Activated CD8-positive, alpha-beta T cell treated with anti-CD3 and anti-CD28 coated beads, Interleukin-2, amount 10 ng/mL, durations not matched to agents 7 days and 5 days (primary cell): ENCODE results near the gene ATP11A. TPM values are rescaled to one million over a fixed set of nuclear protein-coding genes. Genes with fewer than 3 reads are reported as not detected.

ENCODE experiments used
- ATAC-seq: fragments of 150-1000 bp; cut with Tn5 transposase; one replicate; pipeline ENCODE4 v1.10.0; 2021; ENCODE audit warnings: moderate library complexity
- CTCF ChIA-PET: fragments of 350-600 bp; sonication (Branson Sonifier 250); formaldehyde crosslinking; loops from one replicate; lab custom pipeline; 2021; ENCODE audit warnings: antibody characterized with exemption; lab: Charles Lee
- POLR2A ChIA-PET: fragments of 350-600 bp; sonication (Branson Sonifier 250); formaldehyde crosslinking; loops from one replicate; lab custom pipeline; 2021; ENCODE audit warnings: antibody characterized with exemption; lab: Charles Lee
- DNase-seq: peaks from one replicate; pipeline ENCODE4 v3.0.0-alpha.2; 2020
- H3K27ac Mint-ChIP-seq: one replicate; pipeline ENCODE4 v1.8.0; 2021; ENCODE audit warnings: mild to moderate bottlenecking, mixed read lengths
- H3K27me3 Mint-ChIP-seq: one replicate; pipeline ENCODE4 v1.8.0; 2021; ENCODE audit warnings: low read depth, mixed read lengths
- H3K36me3 Mint-ChIP-seq: one replicate; pipeline ENCODE4 v1.8.0; 2021; ENCODE audit warnings: low read depth, mixed read lengths
- H3K4me1 Mint-ChIP-seq: one replicate; pipeline ENCODE4 v1.8.0; 2021; ENCODE audit warnings: low read depth, mixed read lengths
- H3K4me3 Mint-ChIP-seq: one replicate; pipeline ENCODE4 v1.8.0; 2021; ENCODE audit warnings: mild to moderate bottlenecking, mixed read lengths
- H3K9me3 Mint-ChIP-seq: one replicate; pipeline ENCODE4 v1.8.0; 2022; ENCODE audit warnings: mixed read lengths; ENCODE audit not compliant: insufficient read depth
- total RNA-seq, 2 experiments: library from RNA; stranded (reverse); gene quantifications; one replicate each; pipeline ENCODE4 v1.2.3, GENCODE V29; 2021

ATP11A gene
- total RNA-seq, 2 experiments from 2014 or later, result 35.6 to 38.3 TPM

- CTCF ChIA-PET, result no interaction called here
- no peak for DNase-seq
- H3K4me1 Mint-ChIP-seq, result no peaks in the 10 kb centered on the region
- no peaks in the 10 kb centered on the region for H3K36me3 Mint-ChIP-seq
- no peak for ATAC-seq
- peaks cover 3% of the 10 kb centered on the region for H3K27me3 Mint-ChIP-seq
- no peak overlapping the region for H3K4me3 Mint-ChIP-seq
- no peak overlapping the region for H3K27ac Mint-ChIP-seq
- H3K9me3 Mint-ChIP-seq, result no peaks in the 10 kb centered on the region
- POLR2A ChIA-PET, result no interaction called here
Measured at GRCh38 chr13:112911883-112912282, 222.0 kb downstream of the ATP11A start.

- POLR2A ChIA-PET, result no interaction called here
- no peaks in the 10 kb centered on the region for H3K36me3 Mint-ChIP-seq
- no peak overlapping the region for H3K4me3 Mint-ChIP-seq
- H3K27me3 Mint-ChIP-seq, result peaks cover 3% of the 10 kb centered on the region
- ATAC-seq (no peak), DNase-seq (no peak)
- CTCF ChIA-PET, result no interaction called here
- no peak overlapping the region for H3K27ac Mint-ChIP-seq
- no peaks in the 10 kb centered on the region for H3K4me1 Mint-ChIP-seq
- no peaks in the 10 kb centered on the region for H3K9me3 Mint-ChIP-seq
Measured at GRCh38 chr13:112912726-112913440, 223.0 kb downstream of the ATP11A start.

GRCh38 chr13:112916296-112916695, 226.5 kb downstream of the ATP11A start:
- H3K27me3 Mint-ChIP-seq, result peaks cover 5% of the 10 kb centered on the region
- no peaks in the 10 kb centered on the region for H3K9me3 Mint-ChIP-seq
- DNase-seq (no peak), ATAC-seq (no peak)
- POLR2A ChIA-PET, result no interaction called here
- no peaks in the 10 kb centered on the region for H3K36me3 Mint-ChIP-seq
- H3K27ac Mint-ChIP-seq, result no peak overlapping the region
- CTCF ChIA-PET, result no interaction called here
- H3K4me1 Mint-ChIP-seq, result no peaks in the 10 kb centered on the region
- H3K4me3 Mint-ChIP-seq, result no peak overlapping the region

- Mint-ChIP-seq H3K27ac (no peak overlapping the region), H3K4me1 (no peaks in the 10 kb centered on the region), H3K27me3 (peaks cover 6% of the 10 kb centered on the region), H3K9me3 (no peaks in the 10 kb centered on the region), H3K36me3 (no peaks in the 10 kb centered on the region), H3K4me3 (no peak overlapping the region)
- ATAC-seq, result no peak
- ChIA-PET POLR2A (no interaction called here), CTCF (no interaction called here)
- no peak for DNase-seq
Measured at GRCh38 chr13:112917056-112917664, 227.3 kb downstream of the ATP11A start.

GRCh38 chr13:112917737-112918136, 227.9 kb downstream of the ATP11A start:
- DNase-seq (no peak), ATAC-seq (no peak)
- Mint-ChIP-seq H3K27me3 (peaks cover 7% of the 10 kb centered on the region), H3K27ac (no peak overlapping the region), H3K4me3 (no peak overlapping the region), H3K36me3 (no peaks in the 10 kb centered on the region), H3K9me3 (no peaks in the 10 kb centered on the region), H3K4me1 (no peaks in the 10 kb centered on the region)
- ChIA-PET POLR2A (no interaction called here), CTCF (no interaction called here)

GRCh38 chr13:112918266-112918665, 228.4 kb downstream of the ATP11A start:
- no peak overlapping the region for H3K27ac Mint-ChIP-seq
- DNase-seq, result no peak
- no peak for ATAC-seq
- CTCF ChIA-PET, result no interaction called here
- H3K36me3 Mint-ChIP-seq, result no peaks in the 10 kb centered on the region
- H3K9me3 Mint-ChIP-seq, result no peaks in the 10 kb centered on the region
- H3K4me3 Mint-ChIP-seq, result no peak overlapping the region
- POLR2A ChIA-PET, result no interaction called here
- peaks cover 7% of the 10 kb centered on the region for H3K27me3 Mint-ChIP-seq
- H3K4me1 Mint-ChIP-seq, result no peaks in the 10 kb centered on the region

- ATAC-seq (no peak), DNase-seq (no peak)
- ChIA-PET POLR2A (no interaction called here), CTCF (no interaction called here)
- H3K36me3 Mint-ChIP-seq, result no peaks in the 10 kb centered on the region
- H3K4me1 Mint-ChIP-seq, result no peaks in the 10 kb centered on the region
- no peak overlapping the region for H3K4me3 Mint-ChIP-seq
- no peak overlapping the region for H3K27ac Mint-ChIP-seq
- peaks cover 7% of the 10 kb centered on the region for H3K27me3 Mint-ChIP-seq
- H3K9me3 Mint-ChIP-seq, result no peaks in the 10 kb centered on the region
Measured at GRCh38 chr13:112918746-112919145, 228.9 kb downstream of the ATP11A start.

- Mint-ChIP-seq H3K27ac (no peak overlapping the region), H3K36me3 (no peaks in the 10 kb centered on the region), H3K27me3 (peaks cover 17% of the 10 kb centered on the region), H3K4me1 (no peaks in the 10 kb centered on the region), H3K9me3 (no peaks in the 10 kb centered on the region), H3K4me3 (no peak overlapping the region)
- DNase-seq (no peak), ATAC-seq (no peak)
- ChIA-PET POLR2A (no interaction called here), CTCF (no interaction called here)
Measured at GRCh38 chr13:112923962-112924361, 234.1 kb downstream of the ATP11A start.

GRCh38 chr13:112924365-112924764, 234.5 kb downstream of the ATP11A start:
- Mint-ChIP-seq H3K27ac (no peak overlapping the region), H3K4me1 (peaks cover 3% of the 10 kb centered on the region), H3K4me3 (no peak overlapping the region), H3K27me3 (peaks cover 20% of the 10 kb centered on the region), H3K36me3 (no peaks in the 10 kb centered on the region), H3K9me3 (no peaks in the 10 kb centered on the region)
- DNase-seq, result no peak
- POLR2A ChIA-PET, result interaction anchor here (0.7 kb wide), 1 partner anchor 1965 kb away, joined by 3 read pairs; no protein-coding TSS in a partner anchor
- ATAC-seq, result no peak
- CTCF ChIA-PET, result no interaction called here

GRCh38 chr13:112926003-112926402, 236.2 kb downstream of the ATP11A start:
- Mint-ChIP-seq H3K9me3 (no peaks in the 10 kb centered on the region), H3K4me3 (no peak overlapping the region), H3K4me1 (peaks cover 13% of the 10 kb centered on the region), H3K27me3 (peaks cover 29% of the 10 kb centered on the region), H3K27ac (no peak overlapping the region), H3K36me3 (no peaks in the 10 kb centered on the region)
- no peak for DNase-seq
- ChIA-PET CTCF (no interaction called here), POLR2A (no interaction called here)
- no peak for ATAC-seq

- no peak for ATAC-seq
- no peaks in the 10 kb centered on the region for H3K9me3 Mint-ChIP-seq
- no peak overlapping the region for H3K27ac Mint-ChIP-seq
- no peak for DNase-seq
- no peak overlapping the region for H3K4me3 Mint-ChIP-seq
- ChIA-PET POLR2A (no interaction called here), CTCF (no interaction called here)
- H3K27me3 Mint-ChIP-seq, result peaks cover 31% of the 10 kb centered on the region
- H3K36me3 Mint-ChIP-seq, result no peaks in the 10 kb centered on the region
- H3K4me1 Mint-ChIP-seq, result peaks cover 13% of the 10 kb centered on the region
Measured at GRCh38 chr13:112926993-112927392, 237.2 kb downstream of the ATP11A start.

- DNase-seq (no peak), ATAC-seq (no peak)
- H3K4me1 Mint-ChIP-seq, result peaks cover 13% of the 10 kb centered on the region
- ChIA-PET CTCF (no interaction called here), POLR2A (no interaction called here)
- no peaks in the 10 kb centered on the region for H3K36me3 Mint-ChIP-seq
- H3K9me3 Mint-ChIP-seq, result no peaks in the 10 kb centered on the region
- no peak overlapping the region for H3K27ac Mint-ChIP-seq
- no peak overlapping the region for H3K4me3 Mint-ChIP-seq
- peaks cover 29% of the 10 kb centered on the region for H3K27me3 Mint-ChIP-seq
Measured at GRCh38 chr13:112928020-112928971, 238.5 kb downstream of the ATP11A start.
